GM19463 (cell line): ENCODE data around the gene ERMN.
"Not testable (repeated sequence)": the region's sequence is repeated elsewhere in the genome, so short reads cannot be mapped to it uniquely, and the experiment has no call there.

Experiments used
- ATAC-seq: cut with Tn5 transposase; IDR thresholded peaks from one replicate; pipeline ENCODE4 v1.9.1; 2021; ENCODE audit warnings: mild to moderate bottlenecking, moderate library complexity; ENCODE audit not compliant: unreplicated experiment

The ERMN gene

GRCh38 chr2:157325786-157326185 is at the start of gene ERMN:
TSS of gene ERMN (minus strand) at chr2:157325824. CDS start at chr2:157325642, 182 bp downstream.
- ATAC-seq = no peak

GRCh38 chr2:157375384-157375783 is 49.8 kb upstream of the ERMN start:
- ATAC-seq = no peak

GRCh38 chr2:157368508-157368907 is 42.9 kb upstream of the ERMN start:
- not testable (repeated sequence) for ATAC-seq

- ATAC-seq = no peak
Observed at GRCh38 chr2:157367704-157368103, 42.1 kb upstream of the ERMN start.

- peak; percentile 70 for ATAC-seq
Observed at GRCh38 chr2:157364257-157364974, 38.8 kb upstream of the ERMN start.

GRCh38 chr2:157363612-157364101 is 38.0 kb upstream of the ERMN start:
- peak; percentile 56 for ATAC-seq

- no peak for ATAC-seq
Observed at GRCh38 chr2:157362627-157363026, 37.0 kb upstream of the ERMN start.

- ATAC-seq = no peak
Observed at GRCh38 chr2:157361526-157361925, 35.9 kb upstream of the ERMN start.

GRCh38 chr2:157359628-157360027 is 34.0 kb upstream of the ERMN start:
- peak; percentile 38 for ATAC-seq

- no peak for ATAC-seq
Observed at GRCh38 chr2:157355618-157356017, 30.0 kb upstream of the ERMN start.

GRCh38 chr2:157349949-157350515 is 24.4 kb upstream of the ERMN start:
- ATAC-seq = no peak

GRCh38 chr2:157348291-157348921 is 22.8 kb upstream of the ERMN start:
- ATAC-seq = no peak

GRCh38 chr2:157345647-157346389 is 20.2 kb upstream of the ERMN start:
- ATAC-seq = no peak

- not testable (repeated sequence) for ATAC-seq
Observed at GRCh38 chr2:157341381-157341780, 15.8 kb upstream of the ERMN start.

GRCh38 chr2:157339965-157340655 is 14.5 kb upstream of the ERMN start:
- ATAC-seq = no peak

- ATAC-seq = no peak
Observed at GRCh38 chr2:157337978-157338377, 12.4 kb upstream of the ERMN start.

GRCh38 chr2:157336137-157337010 is 10.8 kb upstream of the ERMN start:
- no peak for ATAC-seq

GRCh38 chr2:157334797-157335196 is 9.2 kb upstream of the ERMN start:
- no peak for ATAC-seq

GRCh38 chr2:157334335-157334734 is 8.7 kb upstream of the ERMN start:
- no peak for ATAC-seq
